Measurements from ENCODE around the gene MED12L. TPM values are rescaled to one million over a fixed set of nuclear protein-coding genes. Genes with fewer than 3 reads are reported as not detected.

Gene MED12L
- total RNA-seq, 6 experiments from 2014 or later = 0.05 to 0.64 (median 0.13) TPM; not detected in 1

DNA sequence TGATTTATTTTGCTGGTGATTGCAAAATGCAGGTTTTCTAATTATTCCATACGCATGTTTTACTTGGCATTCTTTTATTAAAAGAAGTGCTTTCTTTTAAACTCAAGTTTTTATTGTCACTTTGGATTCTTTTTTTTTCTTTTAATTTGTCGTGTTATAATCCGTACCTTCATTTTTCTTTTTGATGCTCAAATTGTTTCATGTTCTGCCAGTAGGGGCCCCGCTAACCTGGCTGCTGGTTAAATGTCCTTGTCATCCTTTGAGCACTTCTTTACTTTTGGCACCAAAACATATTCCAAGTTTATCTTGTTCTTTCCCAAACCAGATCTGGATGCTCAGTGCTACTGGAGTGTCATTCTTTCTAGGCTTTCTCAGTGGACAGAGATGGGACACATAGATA is 31.6 kb downstream of the MED12L start:
- no peak overlapping the region for H3K27ac Mint-ChIP-seq
- H3K36me3 Mint-ChIP-seq (ENCODE audit: low read depth) = no peaks in the 10 kb centered on the region
- H3K4me3 Mint-ChIP-seq = no peak overlapping the region
- H3K4me1 Mint-ChIP-seq (ENCODE audit: low read depth) = no peaks in the 10 kb centered on the region
- H3K9me3 Mint-ChIP-seq = no peaks in the 10 kb centered on the region
- H3K27me3 Mint-ChIP-seq (ENCODE audit: insufficient read depth) = peaks cover 6% of the 10 kb centered on the region
- DNase-seq = no peak
- TF ChIP-seq, protein P1, sequence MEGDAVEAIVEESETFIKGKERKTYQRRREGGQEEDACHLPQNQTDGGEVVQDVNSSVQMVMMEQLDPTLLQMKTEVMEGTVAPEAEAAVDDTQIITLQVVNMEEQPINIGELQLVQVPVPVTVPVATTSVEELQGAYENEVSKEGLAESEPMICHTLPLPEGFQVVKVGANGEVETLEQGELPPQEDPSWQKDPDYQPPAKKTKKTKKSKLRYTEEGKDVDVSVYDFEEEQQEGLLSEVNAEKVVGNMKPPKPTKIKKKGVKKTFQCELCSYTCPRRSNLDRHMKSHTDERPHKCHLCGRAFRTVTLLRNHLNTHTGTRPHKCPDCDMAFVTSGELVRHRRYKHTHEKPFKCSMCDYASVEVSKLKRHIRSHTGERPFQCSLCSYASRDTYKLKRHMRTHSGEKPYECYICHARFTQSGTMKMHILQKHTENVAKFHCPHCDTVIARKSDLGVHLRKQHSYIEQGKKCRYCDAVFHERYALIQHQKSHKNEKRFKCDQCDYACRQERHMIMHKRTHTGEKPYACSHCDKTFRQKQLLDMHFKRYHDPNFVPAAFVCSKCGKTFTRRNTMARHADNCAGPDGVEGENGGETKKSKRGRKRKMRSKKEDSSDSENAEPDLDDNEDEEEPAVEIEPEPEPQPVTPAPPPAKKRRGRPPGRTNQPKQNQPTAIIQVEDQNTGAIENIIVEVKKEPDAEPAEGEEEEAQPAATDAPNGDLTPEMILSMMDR (IDR thresholded peaks at IDR 0.05) = peak; percentile 25; the same call in 1 of the 2 replicates

DNA sequence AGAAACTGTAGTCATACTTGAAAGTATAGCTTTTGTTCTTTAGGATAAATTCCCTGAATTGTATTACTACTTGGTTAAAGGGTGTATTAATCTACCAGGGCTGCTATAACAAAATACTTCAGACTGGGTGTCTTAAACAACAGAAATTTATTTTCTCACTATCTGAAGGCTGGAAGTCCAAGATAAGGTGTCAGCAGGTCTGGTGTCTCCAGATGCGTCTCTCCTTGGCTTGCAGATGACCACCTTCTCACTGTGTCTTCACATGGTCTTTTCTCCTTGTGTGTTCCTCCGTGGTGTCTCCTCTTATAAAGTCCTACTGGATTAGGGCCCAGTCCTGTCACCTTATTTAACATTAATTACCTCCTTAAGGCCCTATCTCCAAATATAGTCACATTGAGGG is 33.7 kb downstream of the MED12L start:
- Mint-ChIP-seq H3K9me3 (no peaks in the 10 kb centered on the region), H3K4me1 (ENCODE audit: low read depth) (no peaks in the 10 kb centered on the region), H3K36me3 (ENCODE audit: low read depth) (no peaks in the 10 kb centered on the region), H3K27ac (no peak overlapping the region), H3K4me3 (no peak overlapping the region), H3K27me3 (ENCODE audit: insufficient read depth) (peaks cover 3% of the 10 kb centered on the region)
- DNase-seq = no peak
- TF ChIP-seq, protein P1 (IDR thresholded peaks at IDR 0.05) = no peak

DNA sequence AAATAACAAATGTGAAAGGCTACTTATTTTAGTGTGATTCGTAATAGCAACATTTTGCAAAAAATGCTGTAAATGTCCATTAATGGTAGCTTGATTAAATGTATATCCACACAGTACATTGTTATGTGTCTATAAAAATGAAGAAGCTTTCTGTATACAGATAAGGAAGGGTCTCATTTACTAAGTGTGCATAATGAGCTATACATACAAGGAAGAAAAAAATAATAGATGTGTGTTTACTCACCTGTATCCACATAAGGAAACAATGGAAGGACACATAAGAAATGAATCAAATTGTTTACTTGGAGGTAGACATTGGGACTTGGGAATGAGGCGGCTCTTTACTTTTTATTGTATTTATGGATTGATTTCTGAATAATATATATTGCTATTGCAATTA is 34.9 kb downstream of the MED12L start:
- H3K4me3 Mint-ChIP-seq = no peak overlapping the region
- H3K9me3 Mint-ChIP-seq = no peaks in the 10 kb centered on the region
- no peak for DNase-seq
- TF ChIP-seq, protein P1 (IDR thresholded peaks at IDR 0.05) = no peak
- H3K4me1 Mint-ChIP-seq (ENCODE audit: low read depth) = no peaks in the 10 kb centered on the region
- H3K36me3 Mint-ChIP-seq (ENCODE audit: low read depth) = no peaks in the 10 kb centered on the region
- H3K27me3 Mint-ChIP-seq (ENCODE audit: insufficient read depth) = peaks cover 3% of the 10 kb centered on the region
- no peak overlapping the region for H3K27ac Mint-ChIP-seq

DNA sequence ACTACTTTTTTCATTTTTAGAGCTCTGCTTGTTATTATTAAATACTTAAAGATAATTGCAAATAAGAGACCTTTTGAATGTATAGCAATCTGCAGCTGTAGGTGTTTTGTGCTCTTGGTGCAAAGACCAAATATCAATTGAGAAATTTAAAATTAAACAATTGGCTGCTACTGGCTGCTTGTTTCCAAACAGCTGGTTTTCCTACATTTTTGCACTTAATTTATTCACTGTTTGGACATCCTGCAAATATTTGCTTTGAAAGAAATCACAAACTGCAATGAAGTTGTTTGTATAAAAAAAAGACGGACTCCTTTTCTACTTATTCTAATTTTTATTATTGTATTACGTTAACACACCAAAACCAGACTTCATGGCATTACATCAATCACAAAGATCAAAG is 35.6 kb downstream of the MED12L start:
- no peak for DNase-seq
- Mint-ChIP-seq H3K36me3 (ENCODE audit: low read depth) (no peaks in the 10 kb centered on the region), H3K4me1 (ENCODE audit: low read depth) (no peaks in the 10 kb centered on the region), H3K9me3 (no peaks in the 10 kb centered on the region), H3K27ac (no peak overlapping the region), H3K4me3 (no peak overlapping the region), H3K27me3 (ENCODE audit: insufficient read depth) (peaks cover 3% of the 10 kb centered on the region)
- TF ChIP-seq, protein P1 (IDR thresholded peaks at IDR 0.05) = no peak

DNA sequence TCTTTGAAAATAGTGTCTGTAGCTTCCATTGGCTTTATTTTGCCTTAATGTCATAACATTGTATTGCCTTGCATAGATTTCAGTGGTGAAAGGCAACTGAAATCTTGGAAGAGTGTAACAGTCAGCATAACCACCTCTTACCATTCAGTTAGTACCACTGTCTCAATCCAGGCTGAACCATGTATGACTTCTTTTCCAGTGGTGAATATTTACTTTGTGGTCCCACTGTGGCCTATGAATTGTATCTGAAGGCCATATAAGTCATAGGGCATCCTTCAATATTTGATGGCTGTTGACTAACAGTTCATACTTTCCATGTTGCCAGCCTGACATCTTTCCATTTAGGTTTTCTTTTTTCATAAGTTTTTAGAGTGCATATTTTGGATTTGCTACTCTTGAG is 38.4 kb downstream of the MED12L start:
- TF ChIP-seq, protein P1 (IDR thresholded peaks at IDR 0.05) = no peak
- H3K27me3 Mint-ChIP-seq (ENCODE audit: insufficient read depth) = 0 out of 2 replicates have a peak, but pooled peaks cover 3% of the 10 kb centered on the region
- no peak for DNase-seq
- H3K4me3 Mint-ChIP-seq = no peak overlapping the region
- no peaks in the 10 kb centered on the region for H3K9me3 Mint-ChIP-seq
- no peak overlapping the region for H3K27ac Mint-ChIP-seq
- H3K36me3 Mint-ChIP-seq (ENCODE audit: low read depth) = no peaks in the 10 kb centered on the region
- no peaks in the 10 kb centered on the region for H3K4me1 Mint-ChIP-seq (ENCODE audit: low read depth)

DNA sequence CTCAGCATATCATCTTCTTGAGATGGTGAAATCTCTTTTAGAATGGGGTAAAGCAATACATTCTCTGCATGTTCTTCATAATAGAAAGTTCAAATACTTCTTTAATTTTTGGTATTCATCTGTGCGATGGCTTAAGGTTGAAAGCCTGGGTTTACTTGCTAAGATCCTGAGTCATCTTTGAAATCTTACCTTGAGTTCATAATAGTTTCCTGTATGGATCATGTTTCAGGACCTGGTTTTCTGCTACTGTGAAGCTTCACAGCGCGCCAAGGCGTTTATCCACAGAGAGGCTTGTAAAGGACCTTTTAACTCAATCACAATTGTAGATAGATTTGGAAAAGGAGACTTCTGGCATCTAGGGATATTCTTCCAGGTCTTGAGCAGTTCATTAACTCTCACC is 39.0 kb downstream of the MED12L start:
- H3K9me3 Mint-ChIP-seq = no peaks in the 10 kb centered on the region
- no peak for DNase-seq
- H3K4me1 Mint-ChIP-seq (ENCODE audit: low read depth) = no peaks in the 10 kb centered on the region
- TF ChIP-seq, protein P1 (IDR thresholded peaks at IDR 0.05) = no peak
- H3K27ac Mint-ChIP-seq = no peak overlapping the region
- H3K36me3 Mint-ChIP-seq (ENCODE audit: low read depth) = no peaks in the 10 kb centered on the region
- H3K4me3 Mint-ChIP-seq = no peak overlapping the region
- 0 out of 2 replicates have a peak, but pooled peaks cover 3% of the 10 kb centered on the region for H3K27me3 Mint-ChIP-seq (ENCODE audit: insufficient read depth)
